Breast epithelium (tissue), 4 donors: ENCODE data around the gene TRIM66. TPM values are rescaled to one million over a fixed set of nuclear protein-coding genes. Genes with fewer than 3 reads are reported as not detected.

Experiments
- DNase-seq, 2 donors: peaks; one replicate each; pipeline ENCODE4 v3.0.0-alpha.2; 2019; ENCODE audit warnings: low spot score in 2 of 2
- H3K27ac ChIP-seq, 2 donors: fragments of 200-600 bp; sonication (generic) in 1 of 2; one replicate each; pipeline ENCODE4 v1.5.1; 2016 to 2019; ENCODE audit warnings: mild to moderate bottlenecking in 1 of 2
- H3K27me3 ChIP-seq, 2 donors: fragments of 200-600 bp; sonication (generic) in 1 of 2; one replicate each; pipeline versions ENCODE4 v1.5.1 to v1.6.0; 2017 to 2019; ENCODE audit warnings: control low read depth in 1 of 2, mild to moderate bottlenecking in 1 of 2
- H3K36me3 ChIP-seq: fragments of 200-600 bp; one replicate; pipeline ENCODE4 v1.5.1; 2019
- H3K4me1 ChIP-seq, 2 donors: fragments of 200-600 bp; sonication (generic); one replicate each; pipeline ENCODE4 v1.5.1; 2016 to 2019; ENCODE audit warnings: control low read depth in 1 of 2
- H3K4me3 ChIP-seq, 3 donors: fragments of 200-600 bp; sonication (generic); 1 replicate in 2 of 3; 2 replicates in 1 of 3; pipeline ENCODE4 v1.5.1; 2016 to 2019; ENCODE audit warnings: mild to moderate bottlenecking in 3 of 3, moderate library complexity in 2 of 3
- H3K9me3 ChIP-seq, 2 donors: fragments of 200-600 bp; sonication (generic) in 1 of 2; one replicate each; pipeline ENCODE4 v1.5.1; 2016 to 2019; ENCODE audit warnings: control low read depth in 1 of 2
- POLR2A ChIP-seq: fragments of 450-650 bp; IDR thresholded peaks from one replicate; pipeline ENCODE4 v1.6.1; 2016; ENCODE audit warnings: antibody characterized with exemption, mild to moderate bottlenecking, moderate library complexity
- POLR2AphosphoS5 ChIP-seq, 3 donors: sonication (generic); formaldehyde crosslinking; IDR thresholded peaks; one replicate each; pipeline ENCODE4 v1.6.1; 2017; ENCODE audit warnings: antibody characterized with exemption in 3 of 3
- intact Hi-C: fragments of 100-400 bp; cut with DNase I; formaldehyde crosslinking; loops from one replicate; pipeline ENCODE4 v1.15.1; 2023; ENCODE audit warnings: low total_unique reads
- total RNA-seq, 3 donors: library from RNA; depleted of rRNA; stranded (reverse); fragments of >200 nt; gene quantifications; one replicate each; pipeline ENCODE4 v1.1.0, GENCODE V29; 2016
- TF ChIP-seq, protein P1 (sequence below), 3 donors: fragments of 450-650 bp; IDR thresholded peaks; one replicate each; pipeline ENCODE4 v1.5.1; 2016 to 2017; ENCODE audit warnings: antibody characterized with exemption in 3 of 3, mild to moderate bottlenecking in 3 of 3, moderate library complexity in 3 of 3

TRIM66 gene
- total RNA-seq, 3 donors from 2014 or later: 6.6 to 12.7 (median 11.5) TPM

DNA sequence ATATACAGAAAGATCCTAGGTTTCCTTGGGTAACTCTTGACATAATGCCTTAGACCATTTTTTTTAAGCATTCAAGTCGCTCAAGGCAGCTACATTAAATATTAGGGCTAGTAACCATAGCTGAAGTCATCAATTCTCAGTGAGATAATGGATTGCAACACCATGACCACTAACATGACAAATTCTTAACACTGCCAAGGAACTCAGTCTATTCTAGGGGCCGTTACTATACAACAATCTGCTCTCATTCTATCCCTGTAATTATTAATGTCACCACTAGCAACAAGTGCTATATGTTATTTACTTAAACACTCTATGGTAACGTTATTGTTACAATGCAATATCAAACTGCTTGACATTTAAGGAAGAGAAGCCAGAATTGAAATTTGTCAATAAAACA, 85.3 kb downstream of the TRIM66 start:
- TF ChIP-seq POLR2AphosphoS5 (IDR thresholded peaks at IDR 0.05) (no peak), POLR2A (no peak)
- TF ChIP-seq, protein P1, sequence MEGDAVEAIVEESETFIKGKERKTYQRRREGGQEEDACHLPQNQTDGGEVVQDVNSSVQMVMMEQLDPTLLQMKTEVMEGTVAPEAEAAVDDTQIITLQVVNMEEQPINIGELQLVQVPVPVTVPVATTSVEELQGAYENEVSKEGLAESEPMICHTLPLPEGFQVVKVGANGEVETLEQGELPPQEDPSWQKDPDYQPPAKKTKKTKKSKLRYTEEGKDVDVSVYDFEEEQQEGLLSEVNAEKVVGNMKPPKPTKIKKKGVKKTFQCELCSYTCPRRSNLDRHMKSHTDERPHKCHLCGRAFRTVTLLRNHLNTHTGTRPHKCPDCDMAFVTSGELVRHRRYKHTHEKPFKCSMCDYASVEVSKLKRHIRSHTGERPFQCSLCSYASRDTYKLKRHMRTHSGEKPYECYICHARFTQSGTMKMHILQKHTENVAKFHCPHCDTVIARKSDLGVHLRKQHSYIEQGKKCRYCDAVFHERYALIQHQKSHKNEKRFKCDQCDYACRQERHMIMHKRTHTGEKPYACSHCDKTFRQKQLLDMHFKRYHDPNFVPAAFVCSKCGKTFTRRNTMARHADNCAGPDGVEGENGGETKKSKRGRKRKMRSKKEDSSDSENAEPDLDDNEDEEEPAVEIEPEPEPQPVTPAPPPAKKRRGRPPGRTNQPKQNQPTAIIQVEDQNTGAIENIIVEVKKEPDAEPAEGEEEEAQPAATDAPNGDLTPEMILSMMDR (IDR thresholded peaks at IDR 0.05): no peak
- H3K27me3 ChIP-seq: peaks cover 0 to 14% of the 10 kb centered on the region in 2 donors
- no peak overlapping the region for H3K27ac ChIP-seq
- no peaks in the 10 kb centered on the region for H3K36me3 ChIP-seq
- DNase-seq: no peak
- no peaks in the 10 kb centered on the region for H3K9me3 ChIP-seq
- intact Hi-C loops: no loop called here
- H3K4me3 ChIP-seq: no peak overlapping the region
- H3K4me1 ChIP-seq: peaks cover 0 to 5% of the 10 kb centered on the region in 2 donors

DNA sequence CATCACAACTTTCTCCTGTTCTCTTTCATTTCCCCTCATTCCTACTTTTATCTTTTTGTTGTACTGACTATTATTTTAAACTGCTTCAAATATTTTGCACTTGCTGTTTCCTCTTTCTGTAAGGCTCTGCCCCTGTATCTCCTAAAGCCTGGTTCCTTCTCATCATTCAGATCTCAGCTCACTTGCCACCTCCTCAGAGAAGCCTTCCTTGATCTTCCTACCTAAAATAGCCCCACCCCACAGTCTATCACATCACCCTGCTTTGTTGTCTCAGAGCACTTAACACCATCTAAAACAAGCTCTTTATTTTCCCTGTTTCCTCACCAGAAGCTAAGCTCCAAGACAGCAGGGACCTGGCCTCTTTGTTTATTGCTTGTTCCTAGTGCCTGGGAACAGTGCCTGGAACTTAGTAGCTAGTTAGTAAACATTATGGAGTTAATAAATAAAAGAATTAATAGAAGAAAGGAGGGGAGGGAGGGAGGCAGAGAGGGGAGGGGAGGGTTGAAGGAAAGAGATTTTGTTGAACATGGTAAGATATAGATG, 85.9 kb downstream of the TRIM66 start:
- Histone ChIP-seq H3K27ac (no peak overlapping the region), H3K27me3 (peaks cover 0 to 14% of the 10 kb centered on the region in 2 donors), H3K9me3 (no peaks in the 10 kb centered on the region), H3K36me3 (no peaks in the 10 kb centered on the region), H3K4me3 (no peak overlapping the region), H3K4me1 (peaks cover 0 to 5% of the 10 kb centered on the region in 2 donors)
- DNase-seq: no peak
- intact Hi-C loops: no loop called here
- TF ChIP-seq POLR2A (no peak), POLR2AphosphoS5 (IDR thresholded peaks at IDR 0.05) (no peak)
- TF ChIP-seq, protein P1 (IDR thresholded peaks at IDR 0.05): no peak

DNA sequence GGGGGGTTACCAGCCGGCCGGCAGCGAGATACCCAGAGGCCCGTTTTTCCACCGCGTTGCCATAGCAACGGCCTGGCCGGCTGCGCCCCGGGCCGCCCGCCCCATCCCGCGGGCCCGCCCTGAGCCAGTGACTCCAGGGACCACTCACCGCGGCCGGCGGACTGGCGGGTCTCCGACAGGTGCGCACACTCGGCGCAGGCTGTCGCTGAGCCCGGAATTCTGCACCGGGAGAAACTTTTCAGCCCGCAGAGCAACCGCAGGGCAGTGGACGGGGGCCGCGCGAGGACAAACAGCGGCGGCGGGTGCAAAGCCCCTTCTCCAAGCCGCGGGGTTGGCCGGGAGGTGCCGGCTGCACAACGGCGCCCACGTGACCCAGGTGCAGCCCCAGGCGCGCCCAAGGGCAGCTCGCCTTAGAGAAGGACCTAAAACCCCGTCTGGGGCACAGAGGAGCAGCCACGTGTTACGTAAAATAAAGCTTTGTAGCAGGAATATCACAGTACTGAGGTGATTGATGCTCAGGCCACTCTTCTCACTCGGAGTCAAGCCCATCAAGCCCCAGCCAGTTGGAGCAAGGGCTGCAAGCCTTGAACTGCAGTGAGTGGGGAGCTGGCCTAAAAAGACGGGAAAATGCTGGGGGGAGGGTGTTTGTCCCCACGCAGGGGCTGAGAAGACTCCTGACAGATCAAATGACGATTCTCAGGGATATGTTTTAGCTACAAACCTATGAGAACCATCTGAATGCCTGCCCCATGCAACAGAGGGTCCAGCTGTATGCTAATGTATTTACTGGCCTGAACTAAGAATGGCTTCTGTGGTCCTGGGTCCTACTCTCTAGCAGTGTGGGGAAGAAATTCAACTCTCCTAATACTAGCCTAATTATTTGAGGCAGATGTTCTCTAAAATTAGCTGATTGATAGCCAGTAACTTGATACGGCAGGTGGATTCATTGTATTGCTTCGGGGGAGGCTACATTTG, 88.2 kb downstream of the TRIM66 start, which contains the start of gene STK33:
Gene STK33 (minus strand): TSS at position 294 of the 975 bp plus-strand sequence. CDS start 119,323 bp downstream, outside the sequence.
- TF ChIP-seq, protein P1 (IDR thresholded peaks at IDR 0.05): no peak
- TF ChIP-seq POLR2AphosphoS5 (IDR thresholded peaks at IDR 0.05) (no peak), POLR2A (no peak)
- H3K9me3 ChIP-seq: no peaks in the 10 kb centered on the region
- DNase-seq: no peak
- intact Hi-C loops: no loop called here
- no peak within 1 kb of the TSS for H3K27ac ChIP-seq
- peaks cover 0 to 18% of the 10 kb centered on the region in 2 donors for H3K27me3 ChIP-seq
- H3K4me3 ChIP-seq: peak within 1 kb of the TSS; percentile 42 to 55 (median 48)
- no peaks in the 10 kb centered on the region for H3K36me3 ChIP-seq
- peaks cover 0 to 5% of the 10 kb centered on the region in 2 donors for H3K4me1 ChIP-seq

DNA sequence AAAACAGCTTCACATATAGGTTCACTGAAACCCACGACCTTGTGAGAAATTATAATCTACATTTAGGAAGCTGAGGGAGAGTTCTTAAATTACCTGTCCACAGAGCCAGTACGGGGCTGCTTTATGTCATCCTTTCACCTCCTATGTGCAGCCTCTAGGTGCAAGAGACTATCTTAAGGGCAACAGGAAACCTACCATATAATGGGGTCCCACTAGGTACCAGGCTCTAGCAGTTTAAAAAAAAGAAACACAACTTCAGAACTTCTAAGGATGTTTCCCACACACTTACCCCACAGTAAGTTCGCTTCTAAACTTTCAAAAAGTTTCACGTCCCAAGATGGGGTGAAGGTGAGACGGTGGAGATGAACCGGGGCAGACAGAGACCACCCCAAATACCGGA, 89.0 kb downstream of the TRIM66 start:
- Histone ChIP-seq H3K9me3 (no peaks in the 10 kb centered on the region), H3K4me3 (peak overlapping the region; percentile 42 to 55 (median 48)), H3K27ac (no peak overlapping the region), H3K27me3 (peaks cover 0 to 18% of the 10 kb centered on the region in 2 donors), H3K4me1 (peaks cover 0 to 5% of the 10 kb centered on the region in 2 donors), H3K36me3 (no peaks in the 10 kb centered on the region)
- no peak for TF ChIP-seq POLR2A
- intact Hi-C loops: no loop called here
- no peak for DNase-seq

DNA sequence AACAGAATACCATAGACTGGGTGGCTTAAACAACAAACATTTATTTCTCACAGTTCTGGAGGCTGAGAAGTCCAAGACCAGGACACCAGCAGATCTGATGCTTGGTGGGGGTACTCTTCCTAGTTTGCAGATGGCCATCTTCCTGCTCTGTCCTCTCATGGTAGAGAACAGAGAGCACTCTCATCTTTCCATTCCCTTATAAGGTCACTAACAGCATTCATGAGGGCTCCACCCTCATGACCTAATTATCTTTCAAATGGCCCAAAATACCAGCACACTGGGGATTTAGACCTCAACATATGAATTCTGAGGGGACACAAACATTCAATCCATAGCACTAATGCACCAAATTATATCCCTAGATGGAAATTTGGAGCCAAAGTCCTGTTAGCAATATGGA, 94.5 kb downstream of the TRIM66 start:
- TF ChIP-seq POLR2AphosphoS5 (IDR thresholded peaks at IDR 0.05): no peak

DNA sequence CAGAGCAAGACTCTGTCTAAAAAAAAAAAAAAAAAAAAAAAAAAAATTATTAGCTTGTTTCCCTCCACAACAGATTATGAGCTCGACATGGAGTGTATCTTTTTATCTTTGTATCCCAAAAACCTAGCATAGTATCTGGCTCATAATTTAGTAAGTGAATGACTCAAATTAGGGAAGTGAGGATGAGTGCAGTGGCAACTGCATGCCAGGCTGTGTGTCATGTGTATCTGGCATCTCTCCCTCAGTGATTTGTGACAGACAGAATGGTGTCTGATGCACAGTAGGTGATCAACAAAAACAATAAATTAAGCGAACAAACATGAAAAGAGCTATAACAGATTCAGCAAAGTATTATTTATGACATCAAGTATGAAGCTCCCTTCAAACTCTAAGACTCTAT, 95.7 kb downstream of the TRIM66 start:
- H3K9me3 ChIP-seq: peaks cover 0 to 7% of the 10 kb centered on the region in 2 donors
- H3K27ac ChIP-seq: no peak overlapping the region
- no peaks in the 10 kb centered on the region for H3K4me1 ChIP-seq
- H3K36me3 ChIP-seq: no peaks in the 10 kb centered on the region
- H3K27me3 ChIP-seq: peaks cover 0 to 3% of the 10 kb centered on the region in 2 donors
- H3K4me3 ChIP-seq: no peak overlapping the region
- intact Hi-C loops: no loop called here
- TF ChIP-seq, protein P1 (IDR thresholded peaks at IDR 0.05): no peak
- TF ChIP-seq POLR2A (no peak), POLR2AphosphoS5 (IDR thresholded peaks at IDR 0.05) (no peak)
- DNase-seq: no peak

More for the DNA sequence above, 94.5 kb downstream of the TRIM66 start:
- DNase-seq: no peak
- Histone ChIP-seq H3K4me1 (no peaks in the 10 kb centered on the region), H3K36me3 (no peaks in the 10 kb centered on the region), H3K27me3 (peaks cover 0 to 3% of the 10 kb centered on the region in 2 donors), H3K4me3 (no peak overlapping the region), H3K9me3 (peaks cover 0 to 7% of the 10 kb centered on the region in 2 donors), H3K27ac (no peak overlapping the region)
- intact Hi-C loops: no loop called here
